Activated CD4-positive, alpha-beta T cell treated with anti-CD3 and anti-CD28 coated beads for 1 hour (primary cell): ENCODE data around the gene ARHGEF38.
"Not testable (repeated sequence)": the region's sequence is repeated elsewhere in the genome, so short reads cannot be mapped to it uniquely, and the experiment has no call there.

ENCODE experiments used
- DNase-seq: peaks from one replicate; pipeline ENCODE4 v3.0.0-alpha.2; 2020

Gene ARHGEF38

GRCh38 chr4:105657117-105657765, 104.8 kb downstream of the ARHGEF38 start:
- DNase-seq = no peak

GRCh38 chr4:105659190-105659589, 106.8 kb downstream of the ARHGEF38 start:
- no peak for DNase-seq

- DNase-seq = no peak
These were observed 108.6 kb downstream of the ARHGEF38 start for GRCh38 chr4:105661028-105661427.

- no peak for DNase-seq
These were observed 110.7 kb downstream of the ARHGEF38 start for GRCh38 chr4:105662935-105663675.

GRCh38 chr4:105666693-105667092, 114.3 kb downstream of the ARHGEF38 start:
- no peak for DNase-seq

- DNase-seq = no peak
These were observed 118.3 kb downstream of the ARHGEF38 start for GRCh38 chr4:105670684-105671083.

- DNase-seq = no peak
These were observed 118.9 kb downstream of the ARHGEF38 start for GRCh38 chr4:105671301-105671700.

- no peak for DNase-seq
These were observed 121.6 kb downstream of the ARHGEF38 start for GRCh38 chr4:105674011-105674410.

- no peak for DNase-seq
These were observed 125.3 kb downstream of the ARHGEF38 start for GRCh38 chr4:105677709-105678108.

GRCh38 chr4:105679186-105679585, 126.8 kb downstream of the ARHGEF38 start:
- DNase-seq = no peak

GRCh38 chr4:105683038-105683437, 130.6 kb downstream of the ARHGEF38 start:
- no peak for DNase-seq

- no peak for DNase-seq
These were observed 134.2 kb downstream of the ARHGEF38 start for GRCh38 chr4:105686571-105686970.

- not testable (repeated sequence) for DNase-seq
These were observed 142.4 kb downstream of the ARHGEF38 start for GRCh38 chr4:105694812-105695211.

GRCh38 chr4:105695832-105696231, 143.4 kb downstream of the ARHGEF38 start:
- not testable (repeated sequence) for DNase-seq

- DNase-seq = no peak
These were observed 146.2 kb downstream of the ARHGEF38 start for GRCh38 chr4:105698607-105699006.

- no peak for DNase-seq
These were observed 155.4 kb downstream of the ARHGEF38 start for GRCh38 chr4:105707782-105708180.

GRCh38 chr4:105708181-105709080, 156.0 kb downstream of the ARHGEF38 start, which contains the start of the genes GSTCD and INTS12:
Gene GSTCD (plus strand): TSS chr4:105708784. CDS start chr4:105717614, 8,830 bp downstream.
Gene INTS12 (minus strand): TSS chr4:105708689. CDS start chr4:105700005, 8,684 bp downstream.
- peak; percentile 79 for DNase-seq

GRCh38 chr4:105709081-105709450, 156.6 kb downstream of the ARHGEF38 start:
- no peak for DNase-seq

- no peak for DNase-seq
These were observed 157.7 kb downstream of the ARHGEF38 start for GRCh38 chr4:105710012-105710600.

- no peak for DNase-seq
These were observed 158.3 kb downstream of the ARHGEF38 start for GRCh38 chr4:105710678-105711077.

GRCh38 chr4:105712766-105713165, 160.3 kb downstream of the ARHGEF38 start:
- DNase-seq = no peak

- DNase-seq = no peak
These were observed 161.7 kb downstream of the ARHGEF38 start for GRCh38 chr4:105714071-105714521.

GRCh38 chr4:105714932-105715331, 162.5 kb downstream of the ARHGEF38 start:
- DNase-seq = no peak
